ENCODE measurements around the gene PPIL4. TPM values are rescaled to one million over a fixed set of nuclear protein-coding genes. Genes with fewer than 3 reads are reported as not detected.

PPIL4 gene
- total and polyA plus RNA-seq, 2 donors (not counting 1 experiment from before 2014, with no cell fraction given), result 3.1 to 34.3 TPM

DNA sequence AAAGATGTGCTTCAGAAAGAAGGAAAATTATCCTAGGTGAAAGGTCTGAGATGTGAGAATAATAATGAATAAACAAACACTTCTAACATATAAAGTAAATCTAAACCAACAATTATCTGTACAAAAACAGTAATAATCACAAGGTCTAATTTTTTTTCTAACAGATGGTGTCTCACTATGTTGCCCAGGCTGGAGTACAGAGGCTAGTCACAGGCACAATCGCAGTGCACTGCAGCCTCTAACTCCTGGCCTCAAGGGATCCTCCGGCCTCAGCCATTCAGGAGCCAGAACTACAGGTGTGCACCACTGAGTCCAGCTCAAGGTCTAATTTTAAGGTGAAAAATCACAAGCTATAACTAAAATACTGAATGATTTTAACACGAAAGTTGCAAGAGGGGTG lies 44.1 kb downstream of the PPIL4 start:
- DNase-seq, result no peak
- H3K27ac Mint-ChIP-seq, result peak overlapping the region; percentile 72
- H2AFZ ChIP-seq (ENCODE audit: insufficient read depth, low read depth, low read length, poor library complexity, severe bottlenecking), result no peak overlapping the region
- H3K36me3 ChIP-seq (replicated peaks in 1 of 2; ENCODE audit: control extremely low read depth in 1 of 2, control insufficient read depth in 1 of 2, extremely low read depth in 1 of 2, insufficient read depth in 2 of 2, low read length in 1 of 2), result peaks cover 7 to 14% of the 10 kb centered on the region in 2 experiments
- peaks cover under 1 to 2% of the 10 kb centered on the region in 2 donors for H3K4me1 ChIP-seq (ENCODE audit: control insufficient read depth in 2 of 2, insufficient read depth in 2 of 2, low read length in 2 of 2)
- TF ChIP-seq, protein P1, sequence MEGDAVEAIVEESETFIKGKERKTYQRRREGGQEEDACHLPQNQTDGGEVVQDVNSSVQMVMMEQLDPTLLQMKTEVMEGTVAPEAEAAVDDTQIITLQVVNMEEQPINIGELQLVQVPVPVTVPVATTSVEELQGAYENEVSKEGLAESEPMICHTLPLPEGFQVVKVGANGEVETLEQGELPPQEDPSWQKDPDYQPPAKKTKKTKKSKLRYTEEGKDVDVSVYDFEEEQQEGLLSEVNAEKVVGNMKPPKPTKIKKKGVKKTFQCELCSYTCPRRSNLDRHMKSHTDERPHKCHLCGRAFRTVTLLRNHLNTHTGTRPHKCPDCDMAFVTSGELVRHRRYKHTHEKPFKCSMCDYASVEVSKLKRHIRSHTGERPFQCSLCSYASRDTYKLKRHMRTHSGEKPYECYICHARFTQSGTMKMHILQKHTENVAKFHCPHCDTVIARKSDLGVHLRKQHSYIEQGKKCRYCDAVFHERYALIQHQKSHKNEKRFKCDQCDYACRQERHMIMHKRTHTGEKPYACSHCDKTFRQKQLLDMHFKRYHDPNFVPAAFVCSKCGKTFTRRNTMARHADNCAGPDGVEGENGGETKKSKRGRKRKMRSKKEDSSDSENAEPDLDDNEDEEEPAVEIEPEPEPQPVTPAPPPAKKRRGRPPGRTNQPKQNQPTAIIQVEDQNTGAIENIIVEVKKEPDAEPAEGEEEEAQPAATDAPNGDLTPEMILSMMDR (IDR thresholded peaks at IDR 0.05), result no peak
- TF ChIP-seq EZH2 (IDR thresholded peaks at IDR 0.05; ENCODE audit: borderline replicate concordance, insufficient read depth, low read depth, low read length, poor library complexity, severe bottlenecking), result no peak
- CTCF ChIA-PET, result interaction anchor here (2.4 kb wide), 1 partner anchor 17 kb away, joined by 11 read pairs; the partner anchor contains the start of gene ZC3H12D
- H4K20me1 ChIP-seq (ENCODE audit: control insufficient read depth, insufficient read depth, low read length, poor library complexity, severe bottlenecking), result no peaks in the 10 kb centered on the region
- H3K79me2 ChIP-seq (ENCODE audit: control insufficient read depth, insufficient read depth, low read length), result peaks cover 5% of the 10 kb centered on the region
- H3K4me2 ChIP-seq (replicated peaks; ENCODE audit: low read depth, low read length, poor library complexity, severe bottlenecking), result no peak overlapping the region
- H3K9ac ChIP-seq (ENCODE audit: low read length), result no peak overlapping the region
- no peaks in the 10 kb centered on the region for H3K27me3 ChIP-seq (replicated peaks in 1 of 4; ENCODE audit: control extremely low read depth in 1 of 4, control insufficient read depth in 3 of 4, insufficient read depth in 4 of 4, low read length in 3 of 4)
- no peak for ATAC-seq (ENCODE audit: low read depth)
- WGBS (ENCODE audit: insufficient coverage), result 100% methylated on average over 1 of the region's 3 CpGs
- H3K9me3 Mint-ChIP-seq (ENCODE audit: insufficient read depth), result no peaks in the 10 kb centered on the region
- no peak overlapping the region for H3K4me3 ChIP-seq (ENCODE audit: control extremely low read depth in 1 of 5, extremely low read depth in 1 of 5, insufficient read depth in 1 of 5, low read depth in 2 of 5, low read length in 4 of 5)
- POLR2A ChIA-PET, result no interaction called here
- no peak overlapping the region for H3K4me3 Mint-ChIP-seq
- H3K27ac ChIP-seq (ENCODE audit: low read length in 2 of 2), result peak overlapping the region in 1 of 2 donors; percentile 56
- H3K9me3 ChIP-seq (ENCODE audit: control extremely low read depth in 1 of 3, control insufficient read depth in 2 of 3, insufficient read depth in 1 of 3, low read length in 2 of 3), result no peaks in the 10 kb centered on the region
- H3K4me1 Mint-ChIP-seq, result peaks cover 30% of the 10 kb centered on the region
- intact Hi-C loops (cut with micrococcal nuclease), result no loop called here
- H3K27me3 Mint-ChIP-seq, result no peaks in the 10 kb centered on the region

DNA sequence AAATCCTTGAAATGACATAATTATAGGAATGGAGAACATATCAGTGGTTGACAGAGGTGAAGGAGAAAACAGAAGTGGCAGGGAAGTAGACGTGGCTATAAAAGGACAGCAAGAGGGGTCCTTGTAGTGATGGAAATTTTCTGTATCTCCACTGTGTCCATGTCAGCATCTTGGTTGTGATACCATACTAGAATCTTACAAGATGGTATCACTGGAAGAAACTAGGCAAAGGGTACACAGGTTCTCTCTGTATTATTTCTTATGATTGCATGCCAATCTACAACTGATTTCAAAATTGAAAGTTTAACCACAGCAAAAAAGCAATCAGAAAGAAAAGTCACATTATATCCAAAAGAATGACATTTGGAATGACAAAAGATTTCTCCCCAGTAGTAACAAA lies 44.6 kb downstream of the PPIL4 start:
- ATAC-seq (ENCODE audit: low read depth) (no peak), DNase-seq (no peak)
- Mint-ChIP-seq H3K27me3 (no peaks in the 10 kb centered on the region), H3K9me3 (ENCODE audit: insufficient read depth) (no peaks in the 10 kb centered on the region), H3K4me1 (peaks cover 35% of the 10 kb centered on the region), H3K27ac (peak overlapping the region; percentile 28), H3K4me3 (no peak overlapping the region)
- peaks cover 5% of the 10 kb centered on the region for H3K79me2 ChIP-seq (ENCODE audit: control insufficient read depth, insufficient read depth, low read length)
- H3K36me3 ChIP-seq (replicated peaks in 1 of 2; ENCODE audit: control extremely low read depth in 1 of 2, control insufficient read depth in 1 of 2, extremely low read depth in 1 of 2, insufficient read depth in 2 of 2, low read length in 1 of 2), result peaks cover 7 to 14% of the 10 kb centered on the region in 2 experiments
- H3K27me3 ChIP-seq (replicated peaks in 1 of 4; ENCODE audit: control extremely low read depth in 1 of 4, control insufficient read depth in 3 of 4, insufficient read depth in 4 of 4, low read length in 3 of 4), result no peaks in the 10 kb centered on the region
- TF ChIP-seq, protein P1 (IDR thresholded peaks at IDR 0.05), result no peak
- no peak for TF ChIP-seq EZH2 (IDR thresholded peaks at IDR 0.05; ENCODE audit: borderline replicate concordance, insufficient read depth, low read depth, low read length, poor library complexity, severe bottlenecking)
- no peaks in the 10 kb centered on the region for H4K20me1 ChIP-seq (ENCODE audit: control insufficient read depth, insufficient read depth, low read length, poor library complexity, severe bottlenecking)
- no peak overlapping the region for H3K4me3 ChIP-seq (ENCODE audit: control extremely low read depth in 1 of 5, extremely low read depth in 1 of 5, insufficient read depth in 1 of 5, low read depth in 2 of 5, low read length in 4 of 5)
- peak overlapping the region in 1 of 2 donors; percentile 56 for H3K27ac ChIP-seq (ENCODE audit: low read length in 2 of 2)
- ChIA-PET CTCF (no interaction called here), POLR2A (no interaction called here)
- no peak overlapping the region for H3K4me2 ChIP-seq (replicated peaks; ENCODE audit: low read depth, low read length, poor library complexity, severe bottlenecking)
- H2AFZ ChIP-seq (ENCODE audit: insufficient read depth, low read depth, low read length, poor library complexity, severe bottlenecking), result no peak overlapping the region
- intact Hi-C loops (cut with micrococcal nuclease), result no loop called here
- H3K9ac ChIP-seq (ENCODE audit: low read length), result no peak overlapping the region
- H3K4me1 ChIP-seq (ENCODE audit: control insufficient read depth in 2 of 2, insufficient read depth in 2 of 2, low read length in 2 of 2), result peaks cover 6 to 7% of the 10 kb centered on the region in 2 donors
- WGBS (ENCODE audit: insufficient coverage), result no CpG with 5 or more reads among the region's 1 CpG
- H3K9me3 ChIP-seq (ENCODE audit: control extremely low read depth in 1 of 3, control insufficient read depth in 2 of 3, insufficient read depth in 1 of 3, low read length in 2 of 3), result no peaks in the 10 kb centered on the region

Measured in B cell (primary cell).